NK-92 treated with Interleukin-12 subunit alpha and Interleukin-12 subunit beta, amount 100 ng/mL, for 24 hours (cell line): ENCODE results near the gene AVL9.
A peak's percentile ranks its signal among the peaks of the same experiment; 100 is the strongest.
"Not testable (repeated sequence)": the region's sequence is repeated elsewhere in the genome, so short reads cannot be mapped to it uniquely, and the experiment has no call there.

ENCODE experiments used
- DNase-seq: peaks from one replicate; lab custom pipeline; 2025; lab: John Stamatoyannopoulos, UW

AVL9 gene

DNA sequence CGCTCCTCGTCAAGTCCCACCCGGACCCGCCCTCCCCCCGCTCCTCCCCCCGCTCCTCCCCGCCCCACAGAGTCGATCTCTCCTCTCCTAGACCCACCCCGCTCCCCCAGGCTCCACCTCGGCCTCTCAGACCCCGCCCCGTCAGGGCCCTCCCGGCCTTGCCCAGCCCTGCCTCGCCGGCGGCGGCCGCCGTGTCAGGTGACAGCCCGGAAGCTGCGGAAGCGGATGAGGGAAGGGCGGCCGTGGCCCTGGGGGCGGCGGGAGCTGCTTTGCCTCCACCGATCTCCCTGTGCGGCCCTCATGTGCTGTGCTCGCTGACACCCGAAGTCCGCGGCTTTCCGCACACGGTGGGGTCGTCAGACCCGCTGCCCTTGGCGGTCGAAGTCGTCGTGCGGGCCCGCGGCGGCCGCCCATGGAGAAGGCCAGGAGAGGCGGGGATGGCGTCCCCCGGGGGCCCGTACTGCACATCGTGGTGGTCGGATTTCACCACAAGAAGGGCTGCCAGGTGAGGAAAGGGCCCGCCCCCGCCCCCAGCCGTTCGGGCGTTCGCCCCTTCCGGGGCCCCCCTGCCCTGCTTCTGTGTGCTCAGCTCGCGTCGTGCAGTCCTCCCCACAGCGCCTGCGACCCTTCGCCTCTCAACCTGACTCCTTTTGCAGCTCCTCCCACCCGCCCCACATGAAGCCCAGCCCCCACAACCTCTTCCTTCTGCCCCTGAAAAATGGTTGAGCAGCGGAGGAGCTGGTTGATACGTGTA is at the start of gene AVL9:
AVL9 (plus strand) TSS at position 192 of the 754 bp plus-strand sequence; CDS start at position 413, 221 bp downstream.
- peak; percentile 98 for DNase-seq

DNA sequence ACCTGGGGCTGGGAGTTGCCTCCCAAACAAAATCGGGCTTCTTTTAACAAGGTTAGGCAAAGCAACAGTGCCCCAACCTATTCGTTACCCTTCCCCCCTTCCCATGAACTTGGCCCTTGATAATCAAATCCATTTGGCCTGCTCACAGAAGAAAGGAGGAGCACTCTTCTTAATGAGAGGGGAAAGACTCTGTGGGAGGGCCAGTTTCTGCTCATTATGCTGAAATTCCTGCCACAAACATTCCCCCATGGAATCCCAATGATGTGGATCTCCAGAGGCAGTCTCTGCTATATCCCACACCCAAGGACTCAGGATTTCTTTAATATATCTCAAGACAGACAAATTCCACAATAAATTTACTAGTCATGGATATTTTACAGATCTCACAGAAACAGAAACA is 48.1 kb upstream of the AVL9 start:
- no peak for DNase-seq

DNA sequence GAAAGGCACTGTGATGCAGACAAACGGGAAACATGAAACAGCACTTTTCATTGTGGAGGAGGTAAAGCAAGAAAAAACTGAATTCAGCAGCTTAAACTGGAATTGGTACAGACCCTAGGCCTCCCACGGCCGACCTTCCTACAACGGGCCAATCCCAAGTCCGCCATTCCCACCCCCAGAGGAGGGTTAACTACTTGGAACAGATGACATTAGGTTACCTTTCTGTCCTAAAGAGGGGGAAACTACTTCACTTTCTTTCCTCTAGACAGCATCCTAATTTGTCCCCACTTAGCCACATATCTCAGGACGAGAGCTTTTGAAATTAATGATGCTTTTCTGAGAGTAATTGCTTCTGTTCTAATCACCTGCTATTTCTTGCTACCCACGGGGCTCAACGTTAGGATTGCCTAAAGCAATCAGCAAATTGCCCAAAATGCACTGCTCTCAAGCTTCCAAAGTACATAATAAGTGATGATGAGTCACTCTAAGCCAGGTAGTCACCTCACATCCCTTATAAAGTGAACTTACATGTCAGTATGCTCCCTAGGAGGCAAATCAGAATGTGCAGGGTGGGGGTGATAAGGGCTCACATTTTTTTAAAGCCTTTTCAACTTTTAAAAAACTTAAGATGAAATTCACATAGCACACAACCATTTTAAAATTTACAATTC is 41.8 kb upstream of the AVL9 start:
- DNase-seq, result no peak

DNA sequence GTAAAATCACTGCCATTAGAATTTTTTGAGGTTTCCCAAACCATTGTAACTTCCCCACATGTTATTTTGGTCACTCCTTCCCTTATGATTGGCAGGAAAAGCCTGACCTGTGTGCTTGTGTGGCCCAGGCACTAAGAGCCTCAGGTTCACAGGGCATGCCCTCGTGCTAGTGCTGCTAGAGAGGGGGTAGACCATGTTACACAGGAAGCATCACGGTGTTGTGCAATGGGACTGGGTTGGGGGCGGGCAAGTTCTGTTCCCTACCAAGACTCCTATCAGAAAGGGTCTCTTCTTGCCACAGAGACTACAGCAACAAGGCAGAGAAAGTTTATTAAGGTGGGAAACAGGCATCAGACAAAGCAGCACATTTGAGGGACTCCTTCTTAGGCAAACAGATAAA is 37.3 kb upstream of the AVL9 start:
- no peak for DNase-seq

DNA sequence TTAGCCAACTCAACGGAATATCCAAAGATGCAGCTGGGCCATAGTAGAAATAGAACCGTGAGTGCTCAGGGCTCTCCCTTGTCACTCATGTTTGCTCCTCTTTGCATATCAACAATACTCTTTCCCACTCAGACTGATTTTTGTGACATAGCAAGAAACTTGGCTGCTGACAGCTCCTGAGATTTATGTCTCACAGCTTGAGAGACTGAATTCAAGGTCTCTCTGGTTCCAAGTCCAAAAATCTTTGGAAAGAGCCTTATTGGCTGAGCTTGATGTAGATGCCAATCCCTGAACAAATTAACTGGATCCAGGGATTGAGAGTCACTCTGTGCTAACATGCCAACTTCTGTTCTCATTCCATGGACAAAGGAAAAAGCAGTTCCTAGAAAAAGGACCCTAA is 35.5 kb upstream of the AVL9 start:
- DNase-seq, result no peak

- no peak for DNase-seq
Measured at GRCh38 chr7:32461484-32461883, 33.8 kb upstream of the AVL9 start.

DNA sequence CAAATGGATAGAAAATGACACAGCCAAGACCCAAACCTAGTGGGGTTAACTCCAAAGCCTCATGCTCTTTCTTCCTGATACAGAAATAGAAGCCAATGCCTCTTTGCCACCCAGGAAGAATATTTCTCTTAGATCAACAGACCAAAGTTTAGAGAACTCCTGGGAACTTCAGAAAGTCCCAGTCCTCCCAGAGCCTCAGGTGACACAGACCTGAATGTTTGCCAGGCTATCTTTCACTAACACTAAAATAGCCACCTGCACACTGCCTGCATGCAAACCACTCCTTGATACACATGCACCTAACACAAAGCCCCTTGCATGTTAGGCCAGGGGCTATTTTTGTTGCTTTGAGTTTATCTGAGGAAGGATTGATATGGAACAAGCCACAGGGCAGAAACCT is 32.8 kb upstream of the AVL9 start:
- DNase-seq, result no peak

GRCh38 chr7:32462977-32463376 is 32.3 kb upstream of the AVL9 start:
- no peak for DNase-seq

DNA sequence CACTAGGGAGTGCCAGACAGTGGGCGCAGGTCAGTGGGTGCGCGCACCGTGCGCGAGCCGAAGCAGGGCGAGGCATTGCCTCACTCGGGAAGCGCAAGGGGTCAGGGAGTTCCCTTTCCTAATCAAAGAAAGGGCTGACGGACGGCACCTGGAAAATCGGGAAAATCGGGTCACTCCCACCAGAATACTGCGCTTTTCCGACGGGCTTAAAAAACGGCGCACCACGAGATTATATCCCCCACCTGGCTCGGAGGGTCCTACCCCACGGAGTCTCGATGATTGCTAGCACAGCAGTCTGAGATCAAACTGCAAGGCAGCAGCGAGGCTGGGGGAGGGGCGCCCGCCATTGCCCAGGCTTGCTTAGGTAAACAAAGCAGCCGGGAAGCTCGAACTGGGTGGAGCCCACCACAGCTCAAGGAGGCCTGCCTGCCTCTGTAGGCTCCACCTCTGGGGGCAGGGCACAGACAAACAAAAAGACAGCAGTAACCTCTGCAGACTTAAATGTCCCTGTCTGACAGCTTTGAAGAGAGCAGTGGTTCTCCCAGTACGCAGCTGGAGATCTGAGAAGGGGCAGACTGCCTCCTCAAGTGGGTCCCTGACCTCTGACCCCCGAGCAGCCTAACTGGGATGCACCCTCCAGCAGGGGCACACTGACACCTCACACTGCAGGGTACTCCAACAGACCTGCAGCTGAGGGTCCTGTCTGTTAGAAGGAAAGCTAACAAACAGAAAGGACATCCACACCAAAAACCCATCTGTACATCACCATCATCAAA is 30.5 kb upstream of the AVL9 start:
- DNase-seq, result not testable (repeated sequence)

- not testable (repeated sequence) for DNase-seq
Measured at GRCh38 chr7:32470004-32470403, 25.3 kb upstream of the AVL9 start.

DNA sequence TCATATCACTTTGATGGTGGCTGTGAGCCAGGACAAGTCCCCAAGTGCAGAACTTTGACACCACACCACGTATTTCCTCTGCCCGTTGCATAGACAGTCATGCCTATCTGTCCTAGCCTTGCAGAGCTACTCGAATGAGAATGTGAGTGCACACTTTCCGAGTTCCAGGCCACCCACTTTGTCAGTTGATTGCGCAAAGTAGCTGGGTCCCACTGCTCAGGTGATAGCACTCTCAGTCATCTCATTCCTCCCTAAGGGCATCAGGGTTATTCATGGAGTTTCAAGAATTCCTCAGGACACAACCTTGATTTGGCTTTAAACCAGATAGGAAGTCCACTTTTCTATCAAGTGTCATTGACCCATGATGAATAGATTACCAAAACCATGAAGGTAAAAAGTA is 24.4 kb upstream of the AVL9 start:
- DNase-seq, result no peak

- no peak for DNase-seq
Measured at GRCh38 chr7:32472015-32472414, 23.3 kb upstream of the AVL9 start.

DNA sequence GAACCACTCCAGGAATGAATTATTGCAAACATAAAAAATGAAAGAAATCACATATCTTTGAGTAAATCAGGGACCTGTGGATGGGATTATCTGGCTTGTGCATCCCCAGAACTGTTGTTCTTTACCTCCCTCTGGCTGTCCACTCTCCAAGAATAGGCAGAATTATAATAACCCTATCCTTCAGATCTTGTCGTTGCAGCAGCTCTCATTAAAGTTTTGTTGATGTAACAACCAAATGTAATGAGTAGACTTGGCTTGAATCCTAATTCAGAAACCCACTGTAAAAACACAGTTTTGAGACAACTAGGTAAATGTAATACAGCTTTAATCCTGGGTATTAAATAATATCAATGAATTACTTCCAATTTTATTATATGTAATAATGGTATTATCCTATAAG is 21.3 kb upstream of the AVL9 start:
- no peak for DNase-seq

DNA sequence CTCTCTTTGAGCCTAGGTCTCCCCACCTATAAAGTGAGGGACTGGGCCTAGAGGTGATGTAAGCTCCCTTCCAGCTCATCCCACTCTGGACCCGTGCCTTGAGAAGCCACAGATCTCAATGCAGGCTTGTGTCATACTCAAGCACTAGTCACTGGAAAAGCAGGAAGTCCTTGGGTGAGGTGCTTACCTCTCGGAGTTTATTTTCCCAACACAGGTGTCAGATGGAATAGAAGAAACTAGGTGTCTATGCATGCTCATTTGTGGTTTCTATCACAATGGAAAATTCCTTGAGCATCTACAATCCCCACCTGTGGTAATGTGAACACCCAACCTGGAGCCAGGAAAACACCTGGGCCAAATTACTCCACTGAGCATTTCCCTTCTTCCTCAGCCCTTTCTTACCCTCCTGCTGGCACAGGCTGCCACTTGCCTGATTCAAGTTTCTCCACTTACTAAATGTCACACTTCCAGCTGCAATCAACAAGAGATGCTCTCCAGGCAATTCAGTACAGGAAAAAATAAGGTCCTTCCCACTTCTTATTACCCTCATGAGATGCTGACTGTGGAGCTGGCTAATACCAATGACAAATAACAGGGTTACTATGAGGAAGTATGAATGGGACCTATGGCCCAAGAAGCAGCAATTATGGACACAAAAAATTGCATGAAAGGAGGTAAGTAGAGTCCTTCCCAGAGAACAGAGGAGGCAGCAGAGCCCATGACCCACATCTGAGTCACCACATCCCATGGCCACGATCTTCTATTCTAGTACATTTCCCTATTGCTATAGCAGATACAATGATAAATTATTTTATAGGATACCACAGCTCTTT is 18.3 kb upstream of the AVL9 start:
- DNase-seq, result no peak

GRCh38 chr7:32477649-32477980 is 17.7 kb upstream of the AVL9 start:
- DNase-seq, result no peak

DNA sequence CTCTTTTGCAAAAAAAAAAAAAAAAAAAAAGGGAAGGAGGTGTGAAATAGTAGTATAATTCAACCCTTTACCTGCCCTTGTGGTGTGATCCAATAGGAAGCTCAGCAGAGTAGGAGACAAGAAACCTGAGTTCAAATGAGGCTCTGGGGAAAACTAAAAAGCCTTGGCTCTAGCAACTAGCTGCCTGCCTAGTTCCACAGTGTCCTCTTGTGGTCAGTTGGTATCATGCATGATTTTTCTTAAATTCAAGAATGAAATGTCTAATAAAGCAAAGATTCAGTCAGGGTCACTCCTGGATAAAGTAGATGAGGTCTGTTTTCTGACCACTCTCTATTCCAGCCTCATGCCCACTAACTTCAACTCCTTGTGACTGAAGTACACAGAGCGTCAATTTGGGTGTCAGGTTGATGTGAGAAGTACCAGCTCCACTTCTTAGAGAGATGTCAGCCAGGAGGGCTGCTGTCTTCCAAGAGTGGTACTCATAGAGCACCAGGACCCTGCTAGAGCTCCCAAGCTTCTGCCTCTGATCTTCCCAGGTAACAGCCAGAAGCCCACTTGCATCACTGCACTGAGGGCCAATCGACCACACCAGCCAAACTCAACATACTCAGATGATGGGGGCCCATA is 15.6 kb upstream of the AVL9 start:
- DNase-seq, result no peak

GRCh38 chr7:32481176-32481575 is 14.1 kb upstream of the AVL9 start:
- DNase-seq, result no peak

DNA sequence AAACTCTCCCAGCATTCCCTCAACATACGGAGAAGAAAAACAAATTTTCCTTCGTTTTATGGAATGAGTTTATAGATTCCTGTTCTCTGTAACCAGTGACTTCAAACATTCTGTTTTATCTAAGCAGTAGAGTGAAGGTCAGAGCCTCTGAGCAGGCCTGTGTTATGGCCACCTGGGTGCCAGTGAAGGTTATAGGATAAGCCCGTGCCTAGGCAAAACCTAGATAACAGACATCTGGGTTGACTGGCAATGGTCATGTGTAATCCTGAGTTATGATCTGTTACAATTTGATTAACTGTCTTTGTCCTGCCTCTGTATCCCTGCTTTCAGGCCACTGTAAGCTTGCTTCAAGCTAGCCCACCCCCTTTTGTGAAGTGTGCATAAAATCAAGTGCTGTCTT is 13.4 kb upstream of the AVL9 start:
- DNase-seq, result no peak

DNA sequence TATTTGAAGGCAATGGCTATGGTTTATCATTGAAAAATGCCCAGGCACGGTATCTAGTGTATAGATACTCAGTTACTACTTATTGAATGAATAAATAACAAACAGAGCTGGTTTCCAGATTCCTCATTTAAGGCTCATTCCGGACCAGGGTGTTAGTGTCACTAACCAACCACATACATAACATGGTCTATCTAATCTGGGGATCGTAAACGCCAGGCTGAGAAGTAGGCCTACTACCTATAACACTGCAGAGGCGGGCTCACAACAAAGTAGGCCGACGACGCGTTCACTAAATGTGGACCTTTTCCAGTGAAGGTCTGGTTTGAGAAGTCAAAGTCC is 5.5 kb upstream of the AVL9 start:
- no peak for DNase-seq

DNA sequence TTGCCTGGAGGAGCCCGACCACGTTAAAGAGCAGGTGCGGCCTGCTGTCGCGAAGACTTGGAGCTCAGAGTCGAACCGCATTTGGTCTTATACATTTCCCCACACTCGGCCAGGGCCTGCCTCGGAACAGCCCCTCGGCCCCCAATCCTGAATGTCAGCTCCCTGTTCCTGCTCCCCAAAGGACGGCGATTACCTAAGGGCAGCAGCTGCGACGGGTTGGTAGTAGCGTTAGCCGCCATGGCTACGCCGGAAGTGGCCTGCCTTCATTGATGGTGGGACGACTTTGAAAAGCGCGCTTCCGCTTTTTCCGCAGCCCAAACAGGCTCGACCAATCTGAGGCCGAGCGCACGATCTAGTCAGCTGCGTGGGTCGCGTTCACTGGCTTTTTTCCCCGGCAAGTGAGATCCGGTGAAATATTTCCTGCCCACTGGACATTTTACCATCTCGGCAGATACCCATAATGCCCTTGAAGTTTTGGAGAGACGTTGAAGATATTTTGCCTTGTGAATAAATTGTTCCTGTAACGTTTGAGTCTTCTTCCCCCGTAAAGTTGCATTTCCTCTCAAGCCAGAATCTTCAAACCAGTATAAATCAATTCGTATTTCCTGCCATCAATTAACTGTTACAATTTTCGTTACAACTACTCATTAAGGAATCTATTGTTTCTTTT is 5.0 kb upstream of the AVL9 start, which contains the start of gene LSM5:
LSM5 (minus strand) TSS at position 254 of the 670 bp plus-strand sequence; CDS start at position 239, 15 bp downstream.
- peak; percentile 74 for DNase-seq

DNA sequence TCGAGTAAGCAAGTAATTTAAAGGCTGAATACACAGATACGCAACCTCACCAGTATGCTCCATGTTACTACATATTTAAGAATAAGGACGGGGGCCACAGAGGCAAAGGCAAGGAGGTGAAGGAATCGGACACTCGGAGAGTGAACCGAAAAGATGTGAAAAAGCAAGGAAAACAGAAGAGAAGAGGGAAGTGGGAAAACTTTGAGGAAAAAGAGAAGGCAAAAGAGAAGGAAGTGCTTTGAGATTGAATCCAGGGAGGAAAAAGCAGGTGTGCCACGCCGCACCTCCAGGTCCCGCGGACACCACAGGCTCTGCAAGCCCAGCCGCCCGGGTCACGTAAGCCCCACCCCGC is 367 bp upstream of the AVL9 start:
- no peak for DNase-seq
